ENCODE measurements around the gene OSBPL2. TPM values are rescaled to one million over a fixed set of nuclear protein-coding genes. Genes with fewer than 3 reads are reported as not detected.

Gene OSBPL2
- total RNA-seq, 4 donors from 2014 or later = 36.6 to 57.3 (median 46.7) TPM

GRCh38 chr20:62294516-62294915 lies 56.2 kb downstream of the OSBPL2 start:
- Histone ChIP-seq H3K27me3 (no peaks in the 10 kb centered on the region), H3K4me3 (no peak overlapping the region), H3K9me3 (no peaks in the 10 kb centered on the region), H3K4me1 (no peaks in the 10 kb centered on the region), H3K36me3 (peaks cover 0 to 94% of the 10 kb centered on the region in 2 donors), H3K27ac (no peak overlapping the region)
- WGBS, 2 donors (ENCODE audit: low coverage in 1 of 2) = 80 to 90% methylated on average over 16 to 17 of the region's 17 CpGs
- TF ChIP-seq POLR2AphosphoS5 (IDR thresholded peaks at IDR 0.05) (no peak), EP300 (IDR thresholded peaks at IDR 0.05) (no peak), CTCF (IDR thresholded peaks at IDR 0.05) (no peak), POLR2A (IDR thresholded peaks at IDR 0.05) (no peak)
- no peak for ATAC-seq

- no peak for ATAC-seq
- no peaks in the 10 kb centered on the region for H3K27me3 ChIP-seq
- whole genome bisulfite sequencing, 2 donors (ENCODE audit: low coverage in 1 of 2) = 77% methylated on average over 6 of the region's 30 CpGs; no CpG with 5 or more reads in 1 of the 2 donors
Measured at GRCh38 chr20:62296724-62297448, 58.6 kb downstream of the OSBPL2 start.

GRCh38 chr20:62297449-62298227 lies 59.3 kb downstream of the OSBPL2 start:
- no peak overlapping the region for H3K4me3 ChIP-seq
- no peaks in the 10 kb centered on the region for H3K9me3 ChIP-seq
- ATAC-seq = no peak
- H3K27me3 ChIP-seq = no peaks in the 10 kb centered on the region
- peaks cover 0 to 6% (median 0%) of the 10 kb centered on the region in 3 donors for H3K4me1 ChIP-seq
- H3K27ac ChIP-seq = no peak overlapping the region
- 76% methylated on average over 15 of the region's 29 CpGs; no CpG with 5 or more reads in 1 of the 2 donors for WGBS, 2 donors (ENCODE audit: low coverage in 1 of 2)
- TF ChIP-seq POLR2AphosphoS5 (IDR thresholded peaks at IDR 0.05) = no peak
- H3K36me3 ChIP-seq = peaks cover 0 to 63% of the 10 kb centered on the region in 2 donors

More at GRCh38 chr20:62296724-62297448, 58.6 kb downstream of the OSBPL2 start:
- no peaks in the 10 kb centered on the region for H3K9me3 ChIP-seq
- no peak overlapping the region for H3K4me3 ChIP-seq
- TF ChIP-seq CTCF (IDR thresholded peaks at IDR 0.05) (no peak), POLR2A (IDR thresholded peaks at IDR 0.05) (no peak), EP300 (IDR thresholded peaks at IDR 0.05) (no peak), POLR2AphosphoS5 (IDR thresholded peaks at IDR 0.05) (no peak)
- no peak overlapping the region for H3K27ac ChIP-seq
- H3K36me3 ChIP-seq = peaks cover 0 to 70% of the 10 kb centered on the region in 2 donors
- H3K4me1 ChIP-seq = peaks cover 0 to under 1% (median 0%) of the 10 kb centered on the region in 3 donors

- Histone ChIP-seq H3K27ac (no peak overlapping the region), H3K9me3 (no peaks in the 10 kb centered on the region), H3K4me1 (peaks cover 0 to 11% (median 3%) of the 10 kb centered on the region in 3 donors), H3K4me3 (no peak overlapping the region), H3K27me3 (no peaks in the 10 kb centered on the region), H3K36me3 (peaks cover 0 to 52% of the 10 kb centered on the region in 2 donors)
- TF ChIP-seq POLR2A (IDR thresholded peaks at IDR 0.05) (no peak), POLR2AphosphoS5 (IDR thresholded peaks at IDR 0.05) (no peak), EP300 (IDR thresholded peaks at IDR 0.05) (no peak), CTCF (IDR thresholded peaks at IDR 0.05) (no peak)
- no peak for ATAC-seq
- 80 to 95% methylated on average over 7 to 8 of the region's 33 CpGs for WGBS, 2 donors (ENCODE audit: low coverage in 1 of 2)
Measured at GRCh38 chr20:62298577-62299249, 60.4 kb downstream of the OSBPL2 start.

GRCh38 chr20:62299666-62300236 lies 61.4 kb downstream of the OSBPL2 start:
- TF ChIP-seq POLR2AphosphoS5 (IDR thresholded peaks at IDR 0.05) (no peak), POLR2A (IDR thresholded peaks at IDR 0.05) (no peak), CTCF (IDR thresholded peaks at IDR 0.05) (no peak), EP300 (IDR thresholded peaks at IDR 0.05) (no peak)
- peaks cover 0 to 49% of the 10 kb centered on the region in 2 donors for H3K36me3 ChIP-seq
- WGBS, 2 donors (ENCODE audit: low coverage in 1 of 2) = 64 to 72% methylated on average over 10 of the region's 12 CpGs

More at GRCh38 chr20:62299666-62300236, 61.4 kb downstream of the OSBPL2 start:
- Histone ChIP-seq H3K4me3 (no peak overlapping the region), H3K27me3 (no peaks in the 10 kb centered on the region), H3K27ac (no peak overlapping the region), H3K9me3 (no peaks in the 10 kb centered on the region), H3K4me1 (peaks cover 0 to 22% (median 14%) of the 10 kb centered on the region in 3 donors)
- no peak for ATAC-seq
